HEK293 (cell line): Measurements from ENCODE around the gene MAPK11.

ENCODE experiments used
- CTCF ChIA-PET: fragments of 350-600 bp; formaldehyde crosslinking; extraction: SDS; loops from one replicate; lab custom pipeline; 2021; ENCODE audit warnings: antibody characterized with exemption; lab: Yijun Ruan, JAX
- POLR2A ChIA-PET: fragments of 300-600 bp; formaldehyde crosslinking; extraction: SDS; loops from one replicate; lab custom pipeline; 2020; ENCODE audit warnings: antibody characterized with exemption, inconsistent platforms; lab: Yijun Ruan, JAX
- H3K27ac ChIP-seq: fragments of 200-500 bp; sonication (Bioruptor generic); 2 replicates; pipeline ENCODE4 v1.5.1; 2014; ENCODE audit warnings: low read depth, low read length, control low read depth, inconsistent platforms; ENCODE audit errors: extremely low read depth
- H3K36me3 ChIP-seq, 2 experiments: fragments of 200-500 bp in 1 of 2; sonication (Bioruptor generic) in 1 of 2; 1 replicate in 1 of 2; 2 replicates in 1 of 2; pipeline ENCODE4 v1.5.1; 2014 to 2017; ENCODE audit warnings: inconsistent platforms in 2 of 2, low read length in 2 of 2; ENCODE audit not compliant: control insufficient read depth in 2 of 2, insufficient read depth in 1 of 2
- H3K4me1 ChIP-seq: fragments of 200-500 bp; sonication (Bioruptor generic); 2 replicates; pipeline ENCODE4 v1.5.1; 2014; ENCODE audit warnings: mild to moderate bottlenecking, low read length, inconsistent platforms; ENCODE audit not compliant: control insufficient read depth, insufficient read depth
- H3K4me3 ChIP-seq: 2 replicates; pipeline ENCODE4 v1.5.1; 2011; ENCODE audit warnings: low read depth, mild to moderate bottlenecking, control low read depth, low read length, moderate library complexity
- H3K9me3 ChIP-seq: fragments of 200-500 bp; sonication (Bioruptor generic); 2 replicates; pipeline ENCODE4 v1.5.1; 2014; ENCODE audit warnings: low read depth, low read length, inconsistent platforms; ENCODE audit not compliant: control insufficient read depth, insufficient read depth
- BCL11B ChIP-seq: fragments of 450-650 bp; formaldehyde crosslinking; IDR thresholded peaks from 2 replicates; pipeline ENCODE4 v1.5.1; 2016; ENCODE audit warnings: low read depth, missing biosample characterization, missing genetic modification characterization
- CTCF ChIP-seq: fragments of 450-650 bp; formaldehyde crosslinking; IDR thresholded peaks from 2 replicates; pipeline ENCODE4 v1.5.1; 2016; ENCODE audit warnings: missing biosample characterization, missing genetic modification characterization
- EGR2 ChIP-seq: fragments of 450-650 bp; formaldehyde crosslinking; IDR thresholded peaks from 2 replicates; pipeline ENCODE4 v1.5.1; 2016; ENCODE audit warnings: low read depth, missing biosample characterization, missing genetic modification characterization
- ELK4 ChIP-seq: IDR thresholded peaks from 2 replicates; pipeline ENCODE4 v1.6.1; 2011; ENCODE audit warnings: mild to moderate bottlenecking, low read depth, low read length, borderline replicate concordance
- GFI1B ChIP-seq: fragments of 450-650 bp; formaldehyde crosslinking; IDR thresholded peaks from 2 replicates; pipeline ENCODE4 v1.5.1; 2016; ENCODE audit warnings: missing biosample characterization, missing genetic modification characterization
- HOXA7 ChIP-seq: sonication (generic); formaldehyde crosslinking; IDR thresholded peaks from 2 replicates; pipeline ENCODE4 v1.8.1; 2022; ENCODE audit warnings: missing genetic modification reagents, borderline replicate concordance
- PATZ1 ChIP-seq: fragments of 450-650 bp; formaldehyde crosslinking; IDR thresholded peaks from 2 replicates; pipeline ENCODE4 v1.5.1; 2016; ENCODE audit warnings: missing biosample characterization, missing genetic modification characterization
- PRDM6 ChIP-seq: fragments of 450-650 bp; formaldehyde crosslinking; IDR thresholded peaks from 2 replicates; pipeline ENCODE4 v1.5.1; 2017; ENCODE audit warnings: missing biosample characterization, missing genetic modification characterization
- REPIN1 ChIP-seq: fragments of 450-650 bp; formaldehyde crosslinking; IDR thresholded peaks from 2 replicates; pipeline ENCODE4 v1.5.1; 2017; ENCODE audit warnings: missing biosample characterization, missing genetic modification characterization, low read depth
- SETDB1 ChIP-seq: IDR thresholded peaks from one replicate; pipeline ENCODE4 v1.6.1; 2017; ENCODE audit warnings: mild to moderate bottlenecking, low read length, moderate library complexity, mixed read lengths; ENCODE audit not compliant: insufficient read length
- WT1 ChIP-seq: fragments of 450-650 bp; formaldehyde crosslinking; IDR thresholded peaks from 2 replicates; pipeline ENCODE4 v1.5.1; 2016; ENCODE audit warnings: missing biosample characterization, missing genetic modification characterization
- YY2 ChIP-seq: fragments of 450-650 bp; formaldehyde crosslinking; IDR thresholded peaks from 2 replicates; pipeline ENCODE4 v1.5.1; 2016; ENCODE audit warnings: missing biosample characterization, missing genetic modification characterization
- ZBTB1 ChIP-seq: fragments of 450-650 bp; formaldehyde crosslinking; IDR thresholded peaks from 2 replicates; pipeline ENCODE4 v1.5.1; 2016; ENCODE audit warnings: missing biosample characterization, missing genetic modification characterization
- ZFHX2 ChIP-seq: fragments of 450-650 bp; formaldehyde crosslinking; conservative IDR thresholded peaks from 2 replicates; pipeline ENCODE4 v1.5.1; 2016; ENCODE audit warnings: missing biosample characterization, missing genetic modification characterization
- ZIC2 ChIP-seq: fragments of 450-650 bp; formaldehyde crosslinking; IDR thresholded peaks from 2 replicates; pipeline ENCODE4 v1.5.1; 2016; ENCODE audit warnings: missing biosample characterization, missing genetic modification characterization
- ZNF133 ChIP-seq: fragments of 450-650 bp; formaldehyde crosslinking; IDR thresholded peaks from 2 replicates; pipeline ENCODE4 v1.5.1; 2016; ENCODE audit warnings: missing biosample characterization, missing genetic modification characterization
- ZNF184 ChIP-seq: fragments of 450-650 bp; IDR thresholded peaks from 2 replicates; pipeline ENCODE4 v1.5.1; 2018; ENCODE audit warnings: missing biosample characterization, mild to moderate bottlenecking, missing genetic modification characterization
- ZNF19 ChIP-seq: fragments of 450-650 bp; formaldehyde crosslinking; IDR thresholded peaks from 2 replicates; pipeline ENCODE4; 2016; ENCODE audit warnings: missing biosample characterization, missing genetic modification characterization, low read depth
- ZNF473 ChIP-seq: fragments of 450-650 bp; formaldehyde crosslinking; IDR thresholded peaks from 2 replicates; pipeline ENCODE4 v1.5.1; 2017; ENCODE audit warnings: missing biosample characterization, missing genetic modification characterization
- ZNF544 ChIP-seq: fragments of 450-650 bp; formaldehyde crosslinking; IDR thresholded peaks from 2 replicates; pipeline ENCODE4 v1.5.0; 2017; ENCODE audit warnings: missing biosample characterization, missing genetic modification characterization
- ZNF571 ChIP-seq: fragments of 450-650 bp; formaldehyde crosslinking; IDR thresholded peaks from 2 replicates; pipeline ENCODE4 v1.5.0; 2017; ENCODE audit warnings: missing biosample characterization, missing genetic modification characterization
- ZNF621 ChIP-seq: fragments of 450-650 bp; formaldehyde crosslinking; IDR thresholded peaks from 2 replicates; pipeline ENCODE4 v1.5.1; 2017; ENCODE audit warnings: missing biosample characterization, missing genetic modification characterization
- ZNF624 ChIP-seq: fragments of 450-650 bp; formaldehyde crosslinking; IDR thresholded peaks from 2 replicates; pipeline ENCODE4 v1.5.1; 2017; ENCODE audit warnings: missing biosample characterization, missing genetic modification characterization
- ZNF664 ChIP-seq: fragments of 450-650 bp; formaldehyde crosslinking; IDR thresholded peaks from 2 replicates; pipeline ENCODE4 v1.5.1; 2016; ENCODE audit warnings: missing biosample characterization, missing genetic modification characterization
- ZSCAN4 ChIP-seq: fragments of 450-650 bp; formaldehyde crosslinking; IDR thresholded peaks from 2 replicates; pipeline ENCODE4 v1.5.1; 2017; ENCODE audit warnings: missing biosample characterization, missing genetic modification characterization

The MAPK11 gene

GRCh38 chr22:50294319-50294656 is 24.1 kb upstream of the MAPK11 start:
- no peaks in the 10 kb centered on the region for H3K4me1 ChIP-seq
- POLR2A ChIA-PET = interaction anchor here (0.9 to 3.3 kb wide), 4 partner anchors 8 to 30 kb away, joined by 4 to 37 read pairs (median 6); partner anchors contain the start of gene PLXNB2

GRCh38 chr22:50293441-50294318 is 23.5 kb upstream of the MAPK11 start:
- CTCF ChIA-PET = interaction anchor here (0.6 to 2.6 kb wide), 8 partner anchors 9 to 402 kb away, joined by 3 to 14 read pairs (median 4); partner anchors contain the start of gene DENND6B
- no peak for TF ChIP-seq ZNF184 (tag by site-specific recombination)
- no peak for TF ChIP-seq BCL11B (tag by site-specific recombination)
- TF ChIP-seq ZNF664 = 0 out of 2 replicates have a peak, but pooled peaks have one; percentile 27
- TF ChIP-seq ELK4 = no peak
- TF ChIP-seq ZNF473 (tag by site-specific recombination) = no peak
- TF ChIP-seq ZNF544 (tag by site-specific recombination) = no peak
- no peak for TF ChIP-seq ZNF571 (tag by site-specific recombination)
- no peak for TF ChIP-seq GFI1B (tag by site-specific recombination)
- TF ChIP-seq YY2 = no peak
- TF ChIP-seq SETDB1 = no peak
- TF ChIP-seq EGR2 (tag by site-specific recombination) = peak; percentile 65
- no peak for TF ChIP-seq ZNF624 (tag by site-specific recombination)
- no peak for TF ChIP-seq ZNF621 (tag by site-specific recombination)
- TF ChIP-seq ZBTB1 (tag by site-specific recombination) = no peak
- no peak for TF ChIP-seq ZNF19 (tag by site-specific recombination)
- peak; percentile 69 for TF ChIP-seq ZIC2 (tag by site-specific recombination)
- TF ChIP-seq ZFHX2 (tag by site-specific recombination) = peak; percentile 84
- TF ChIP-seq CTCF (tag by site-specific recombination) = no peak
- no peak for TF ChIP-seq PRDM6

More at GRCh38 chr22:50294319-50294656, 24.1 kb upstream of the MAPK11 start:
- Histone ChIP-seq H3K9me3 (no peaks in the 10 kb centered on the region), H3K27ac (no peak overlapping the region), H3K36me3 (peaks cover 0 to 51% of the 10 kb centered on the region in 2 experiments; a peak in 2 of 3 replicates), H3K4me3 (no peak overlapping the region)
- CTCF ChIA-PET = interaction anchor here (0.6 to 2.6 kb wide), 8 partner anchors 9 to 402 kb away, joined by 3 to 14 read pairs (median 4); partner anchors contain the start of gene DENND6B
- TF ChIP-seq ZSCAN4 = no peak
- no peak for TF ChIP-seq WT1 (tag by site-specific recombination)
- TF ChIP-seq HOXA7 = no peak
- no peak for TF ChIP-seq REPIN1 (tag by site-specific recombination)
- TF ChIP-seq PATZ1 (tag by site-specific recombination) = no peak; the same call in 1 of the 2 replicates
- no peak for TF ChIP-seq ZNF133 (tag by site-specific recombination)
- TF ChIP-seq, all 188 proteins: peak for 0

More at GRCh38 chr22:50293441-50294318, 23.5 kb upstream of the MAPK11 start:
- H3K4me3 ChIP-seq = no peak overlapping the region
- no peaks in the 10 kb centered on the region for H3K9me3 ChIP-seq
- H3K27ac ChIP-seq = no peak overlapping the region
- H3K4me1 ChIP-seq = no peaks in the 10 kb centered on the region
- POLR2A ChIA-PET = interaction anchor here (0.9 to 3.3 kb wide), 5 partner anchors 9 to 214 kb away, joined by 3 to 37 read pairs (median 6); partner anchors contain the start of genes LMF2, NCAPH2 and PLXNB2
- peaks cover 0 to 57% of the 10 kb centered on the region in 2 experiments; a peak in 2 of 3 replicates for H3K36me3 ChIP-seq
